NCI-H524 (cell line): Measurements from ENCODE around the gene CACNG7.

Source experiments
- DNase-seq, 2 experiments: peaks; one replicate each; lab custom pipeline; 2025; lab: John Stamatoyannopoulos, UW

Gene CACNG7

GRCh38 chr19:53957448-53958167 is 48.5 kb downstream of the CACNG7 start:
- no peak for DNase-seq

- no peak for DNase-seq
Measured at GRCh38 chr19:53958168-53958571, 49.1 kb downstream of the CACNG7 start.

- DNase-seq = no peak
Measured at GRCh38 chr19:53958823-53959757, 50.0 kb downstream of the CACNG7 start.

GRCh38 chr19:53960187-53960586 is 51.1 kb downstream of the CACNG7 start:
- DNase-seq = no peak

- DNase-seq = no peak
Measured at GRCh38 chr19:53960886-53961285, 51.8 kb downstream of the CACNG7 start.

- DNase-seq = no peak
Measured at GRCh38 chr19:53961523-53962356, 52.7 kb downstream of the CACNG7 start.

GRCh38 chr19:53962887-53963431 is 53.9 kb downstream of the CACNG7 start, which contains the start of gene CACNG8:
TSS of gene CACNG8 (plus strand) at chr19:53962937.
- DNase-seq = no peak

- no peak for DNase-seq
Measured at GRCh38 chr19:53965091-53965490, 56.0 kb downstream of the CACNG7 start.

GRCh38 chr19:53966931-53967330 is 57.9 kb downstream of the CACNG7 start:
- DNase-seq = no peak

- DNase-seq = no peak
Measured at GRCh38 chr19:53969366-53969765, 60.3 kb downstream of the CACNG7 start.

GRCh38 chr19:53971673-53972072 is 62.6 kb downstream of the CACNG7 start:
- DNase-seq = no peak

GRCh38 chr19:53977429-53977990 is 68.4 kb downstream of the CACNG7 start:
- peak in 1 of 2 experiments; percentile 37 for DNase-seq

- no peak for DNase-seq
Measured at GRCh38 chr19:53977991-53978731, 69.1 kb downstream of the CACNG7 start.

GRCh38 chr19:53978975-53979801 is 70.1 kb downstream of the CACNG7 start:
- no peak for DNase-seq

- DNase-seq = no peak
Measured at GRCh38 chr19:53980539-53981375, 71.7 kb downstream of the CACNG7 start.

- no peak for DNase-seq
Measured at GRCh38 chr19:53981376-53981951, 72.4 kb downstream of the CACNG7 start.

GRCh38 chr19:53982001-53982451 is 72.9 kb downstream of the CACNG7 start:
- DNase-seq = no peak

- no peak for DNase-seq
Measured at GRCh38 chr19:53982611-53983010, 73.5 kb downstream of the CACNG7 start.
